Choroid plexus epithelial cell (primary cell): ENCODE data around the gene UBC.
"Not testable (repeated sequence)": the region's sequence is repeated elsewhere in the genome, so short reads cannot be mapped to it uniquely, and the experiment has no call there.

ENCODE experiments used
- DNase-seq: peaks from one replicate; pipeline ENCODE4 v3.0.0-alpha.2; 2010; ENCODE audit warnings: low read depth
- H3K4me3 ChIP-seq: 2 replicates; pipeline ENCODE4 v1.5.1; 2011; ENCODE audit warnings: low read depth, mild to moderate bottlenecking, control low read depth, low read length, moderate library complexity
- TF ChIP-seq, protein P1 (sequence below): conservative IDR thresholded peaks from 2 replicates; pipeline ENCODE4 v1.5.1; 2011; ENCODE audit warnings: low read depth, mild to moderate bottlenecking, control low read depth, inconsistent platforms, low read length, moderate library complexity

UBC gene

DNA sequence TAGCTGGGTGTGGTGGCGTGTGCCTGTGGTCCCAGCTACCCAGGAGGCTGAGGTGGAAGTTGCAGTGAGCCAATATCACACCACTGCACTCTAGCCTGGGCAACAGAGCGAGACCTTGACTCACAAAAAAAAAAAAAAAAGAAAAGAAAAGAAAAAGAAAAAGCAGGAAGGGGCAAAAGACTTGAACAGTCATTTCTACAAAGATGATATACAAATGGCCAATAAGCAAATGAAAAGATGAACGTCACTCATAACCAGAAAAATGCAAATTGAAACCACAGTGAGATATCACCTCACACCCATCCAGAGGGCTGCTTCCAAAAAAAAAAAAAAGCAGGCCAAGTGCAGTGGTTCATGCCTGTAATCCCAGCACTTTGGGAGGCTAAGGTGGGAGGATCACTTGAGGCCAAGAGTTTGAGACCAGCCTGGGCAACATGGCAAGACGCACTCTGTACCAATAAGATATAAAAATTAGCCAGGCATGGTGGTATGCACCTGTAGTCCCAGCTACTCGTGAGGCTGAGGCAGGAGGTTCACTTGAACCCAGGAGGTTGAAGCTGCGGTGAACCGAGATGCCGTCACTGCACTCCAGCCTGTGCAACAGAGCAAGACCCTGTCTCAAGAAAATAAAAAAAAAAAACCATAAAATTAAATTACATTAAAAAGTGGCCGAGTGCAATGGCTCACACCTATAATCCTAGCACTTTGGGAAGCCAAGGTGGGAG is 20.5 kb downstream of the UBC start:
- no peak for DNase-seq
- H3K4me3 ChIP-seq = no peak overlapping the region
- TF ChIP-seq, protein P1, sequence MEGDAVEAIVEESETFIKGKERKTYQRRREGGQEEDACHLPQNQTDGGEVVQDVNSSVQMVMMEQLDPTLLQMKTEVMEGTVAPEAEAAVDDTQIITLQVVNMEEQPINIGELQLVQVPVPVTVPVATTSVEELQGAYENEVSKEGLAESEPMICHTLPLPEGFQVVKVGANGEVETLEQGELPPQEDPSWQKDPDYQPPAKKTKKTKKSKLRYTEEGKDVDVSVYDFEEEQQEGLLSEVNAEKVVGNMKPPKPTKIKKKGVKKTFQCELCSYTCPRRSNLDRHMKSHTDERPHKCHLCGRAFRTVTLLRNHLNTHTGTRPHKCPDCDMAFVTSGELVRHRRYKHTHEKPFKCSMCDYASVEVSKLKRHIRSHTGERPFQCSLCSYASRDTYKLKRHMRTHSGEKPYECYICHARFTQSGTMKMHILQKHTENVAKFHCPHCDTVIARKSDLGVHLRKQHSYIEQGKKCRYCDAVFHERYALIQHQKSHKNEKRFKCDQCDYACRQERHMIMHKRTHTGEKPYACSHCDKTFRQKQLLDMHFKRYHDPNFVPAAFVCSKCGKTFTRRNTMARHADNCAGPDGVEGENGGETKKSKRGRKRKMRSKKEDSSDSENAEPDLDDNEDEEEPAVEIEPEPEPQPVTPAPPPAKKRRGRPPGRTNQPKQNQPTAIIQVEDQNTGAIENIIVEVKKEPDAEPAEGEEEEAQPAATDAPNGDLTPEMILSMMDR = no peak

DNA sequence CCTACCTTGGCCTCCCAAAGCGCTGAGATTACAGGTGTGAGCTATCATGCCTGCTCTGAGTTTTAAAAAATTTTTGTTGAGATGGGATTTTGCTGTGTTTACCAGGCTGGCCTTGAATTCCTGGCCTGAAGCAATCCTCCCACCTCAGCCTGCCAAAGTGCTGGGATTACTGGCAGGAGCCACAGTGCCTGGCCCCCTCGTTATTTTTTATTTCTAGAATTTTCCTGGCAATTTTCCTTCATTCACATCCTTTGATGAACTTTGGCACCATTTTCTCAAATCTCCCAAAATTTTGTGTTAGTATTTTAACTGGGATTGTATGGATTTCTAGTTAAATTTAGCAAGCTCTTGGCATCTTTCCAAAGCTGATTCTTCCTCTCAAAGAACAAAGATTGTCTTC is 26.2 kb downstream of the UBC start:
- H3K4me3 ChIP-seq = no peak overlapping the region
- DNase-seq = no peak
- TF ChIP-seq, protein P1 = no peak

DNA sequence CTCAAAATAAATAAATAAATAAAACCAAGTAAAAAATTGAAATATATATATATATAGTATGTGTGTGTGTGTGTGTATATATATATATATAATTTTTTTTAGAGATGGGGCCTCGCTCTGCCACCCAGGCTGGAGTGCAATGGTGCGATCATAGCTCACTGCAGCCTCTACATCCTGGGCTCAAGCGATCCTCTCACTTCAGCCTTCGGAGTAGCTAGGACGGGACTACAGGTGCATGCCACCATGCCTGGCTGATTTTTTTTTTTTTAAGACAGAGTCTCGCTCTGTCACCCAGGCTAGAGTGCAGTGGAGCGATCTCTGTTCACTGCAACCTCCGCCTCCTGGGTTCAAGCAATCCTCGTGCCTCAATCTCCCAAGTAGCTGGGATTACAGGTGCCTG is 26.7 kb downstream of the UBC start:
- DNase-seq, H3K4me3 ChIP-seq: not testable (repeated sequence)

DNA sequence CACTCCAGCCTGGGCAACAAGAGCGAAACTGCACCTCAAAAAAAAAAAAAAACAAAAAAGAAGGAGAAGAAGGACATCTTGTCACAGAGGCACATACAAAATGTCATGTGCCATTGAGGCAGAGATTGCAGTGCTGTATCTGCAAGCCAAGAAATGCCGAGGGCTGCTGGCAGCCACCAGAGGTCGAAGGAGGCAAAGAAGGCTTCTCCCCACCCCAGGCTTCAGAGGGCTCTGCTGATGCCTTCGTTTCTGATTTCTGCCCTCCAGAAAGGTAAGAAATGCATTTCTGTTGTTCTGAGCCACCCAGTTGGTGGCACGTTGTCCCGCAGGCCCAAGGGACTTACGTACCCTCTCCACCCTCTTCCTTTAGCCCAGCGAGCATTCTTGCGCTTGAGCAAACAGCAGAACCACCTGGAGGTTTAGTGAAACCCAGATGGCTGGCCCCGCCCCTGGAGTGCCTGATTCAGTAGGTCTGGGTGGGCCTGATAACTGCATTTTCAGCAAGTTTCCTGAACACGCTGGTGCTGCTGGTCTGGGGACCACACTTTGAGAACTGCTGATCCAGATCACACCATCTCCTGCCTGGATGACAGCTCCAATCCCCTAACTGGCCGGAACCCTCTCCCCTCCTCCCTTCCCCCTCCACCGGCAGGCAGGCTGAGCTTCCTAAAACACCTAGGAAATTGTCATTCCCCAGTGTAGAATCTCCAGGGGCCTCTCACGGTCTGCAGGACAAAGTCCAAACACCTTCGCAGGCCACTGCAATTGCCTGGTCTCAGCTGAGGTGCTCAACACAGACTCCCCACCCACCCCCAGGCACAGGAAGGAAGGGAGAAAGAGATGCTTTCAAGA is 29.6 kb downstream of the UBC start:
- H3K4me3 ChIP-seq = no peak overlapping the region
- DNase-seq = no peak

DNA sequence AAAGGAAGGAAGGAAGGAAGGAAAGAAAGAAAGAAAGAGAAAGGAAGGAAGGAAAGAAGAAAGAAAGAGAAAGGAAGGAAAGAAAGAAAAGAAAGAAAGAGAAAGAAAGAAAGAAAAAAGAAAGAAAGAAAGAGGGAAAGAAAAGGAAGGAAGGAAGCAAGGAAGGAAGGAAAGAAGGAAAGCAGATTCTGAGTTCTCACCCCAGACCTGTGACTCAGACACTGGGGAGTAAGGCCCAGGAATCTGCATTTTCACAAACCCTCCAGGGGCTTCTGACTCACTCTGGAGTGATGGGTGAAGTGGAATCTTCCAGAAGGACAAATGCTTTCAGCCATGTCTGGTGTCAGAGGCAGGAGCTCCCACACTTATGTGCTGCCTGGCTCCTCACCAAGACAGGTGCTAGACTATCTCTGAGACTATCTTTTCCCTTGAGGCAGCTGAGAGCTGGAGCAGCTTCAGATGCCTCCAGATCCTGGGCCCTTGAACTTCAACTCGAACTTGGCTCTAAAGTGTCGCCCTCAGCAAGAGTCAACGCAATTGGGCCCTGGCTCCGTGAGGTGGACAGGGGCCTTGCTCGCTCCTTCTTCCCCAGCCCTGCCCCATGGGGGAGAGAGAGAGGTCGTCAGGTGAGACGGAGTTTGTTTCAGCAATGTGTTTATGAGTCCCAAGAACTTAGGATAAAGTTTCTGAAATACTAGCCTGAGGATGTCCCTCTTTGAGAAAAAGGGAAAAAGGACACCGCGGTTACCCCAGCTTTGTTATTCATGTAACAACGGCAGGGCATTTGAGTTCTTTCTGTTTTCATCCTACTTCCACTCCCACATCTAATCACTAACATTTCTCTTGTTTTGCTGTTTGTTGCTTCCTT is 31.0 kb downstream of the UBC start:
- DNase-seq = no peak
- TF ChIP-seq, protein P1 = no peak
- no peak overlapping the region for H3K4me3 ChIP-seq

More for the DNA sequence above, 29.6 kb downstream of the UBC start:
- TF ChIP-seq, protein P1 = no peak

DNA sequence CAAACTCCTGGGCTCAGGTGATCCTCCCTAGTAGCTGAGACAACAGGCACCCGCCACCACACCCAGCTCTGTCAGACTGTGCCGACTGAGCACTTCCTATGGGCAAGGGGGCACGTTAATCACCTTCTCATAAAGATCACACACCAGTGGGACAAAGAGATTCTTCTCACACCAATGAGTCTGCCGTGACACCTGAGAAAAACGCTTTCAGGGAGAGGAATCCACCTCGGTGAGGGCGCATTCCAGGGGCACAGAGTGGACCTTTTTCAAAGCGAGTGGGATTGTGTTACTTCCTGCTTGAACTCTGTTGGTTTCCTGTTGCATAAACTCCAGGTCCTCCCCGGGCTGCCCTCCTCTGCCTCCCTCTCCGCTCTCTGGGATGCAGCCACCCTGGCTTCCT is 33.3 kb downstream of the UBC start:
- peak; percentile 46 for DNase-seq
- TF ChIP-seq, protein P1 = no peak
- H3K4me3 ChIP-seq = no peak overlapping the region

DNA sequence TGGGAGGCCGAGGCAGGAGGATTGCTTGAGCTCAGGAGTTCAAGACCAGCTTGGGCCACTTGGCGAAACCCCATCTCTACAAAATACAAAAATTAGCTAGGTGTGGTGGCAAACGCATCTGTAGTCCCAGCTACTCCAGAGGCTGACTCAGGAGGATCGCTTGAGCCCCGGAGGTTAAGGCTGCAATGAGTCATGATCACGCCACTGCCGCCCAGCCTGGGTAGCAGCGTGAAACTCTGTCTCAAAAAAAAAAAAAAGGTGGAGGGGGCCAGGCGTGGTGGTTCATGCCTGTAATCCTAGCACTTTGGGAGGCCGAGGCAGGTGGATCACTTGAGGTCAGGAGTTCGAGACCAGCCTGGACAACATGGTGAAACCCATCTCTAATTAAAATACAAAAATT is 34.1 kb downstream of the UBC start:
- not testable (repeated sequence) for H3K4me3 ChIP-seq
- peak; percentile 41 for DNase-seq
